Spleen (tissue), 7 donors: ENCODE data around the gene TAC3.

Experiments
- CTCF ChIP-seq, 11 experiments: fragments of 200-600 bp in 7 of 11; fragments of 450-650 bp in 4 of 11; sonication (generic) in 4 of 11; IDR thresholded peaks in 8 of 11; conservative IDR thresholded peaks in 3 of 11; 1 replicate in 7 of 11; 2 replicates in 4 of 11; pipeline versions ENCODE4 v1.4.0 to v1.8.0; 2016 to 2021; ENCODE audit warnings: antibody characterized with exemption in 11 of 11, inconsistent platforms in 4 of 11, mild to moderate bottlenecking in 1 of 11
- POLR2A ChIP-seq, 3 donors: fragments of 450-650 bp; IDR thresholded peaks; one replicate each; pipeline ENCODE4 v1.5.1; 2017; ENCODE audit warnings: antibody characterized with exemption in 3 of 3, mild to moderate bottlenecking in 1 of 3
- donor health status: DM: no; HTN: no; CAD: no; lungs with moderate emphysema.
- donor health status: DM: no; HTN: no; CAD: no.
- donor health status: DM: no; HTN: no; CAD: no.

GRCh38 chr12:57006809-57007475, 9.4 kb downstream of the TAC3 start:
- TF ChIP-seq CTCF (IDR thresholded peaks at IDR 0.05 in 8 of 11, conservative IDR thresholded peaks at IDR 0.05 in 3 of 11) (peak in 5 of 11 experiments; percentile 9 to 53 (median 20)), POLR2A (IDR thresholded peaks at IDR 0.05) (no peak)
